AG09319 (cell line): ENCODE data around the gene SMYD3.

Experiments
- DNase-seq: peaks from one replicate; pipeline ENCODE4 v3.0.0-alpha.2; 2010; ENCODE audit warnings: low read depth; ENCODE audit errors: extremely low read depth
- TF ChIP-seq, protein P1 (sequence below): IDR thresholded peaks from 2 replicates; pipeline ENCODE4 v1.5.1; 2011; ENCODE audit warnings: low read depth, mild to moderate bottlenecking, inconsistent platforms, low read length, moderate library complexity

SMYD3 gene

DNA sequence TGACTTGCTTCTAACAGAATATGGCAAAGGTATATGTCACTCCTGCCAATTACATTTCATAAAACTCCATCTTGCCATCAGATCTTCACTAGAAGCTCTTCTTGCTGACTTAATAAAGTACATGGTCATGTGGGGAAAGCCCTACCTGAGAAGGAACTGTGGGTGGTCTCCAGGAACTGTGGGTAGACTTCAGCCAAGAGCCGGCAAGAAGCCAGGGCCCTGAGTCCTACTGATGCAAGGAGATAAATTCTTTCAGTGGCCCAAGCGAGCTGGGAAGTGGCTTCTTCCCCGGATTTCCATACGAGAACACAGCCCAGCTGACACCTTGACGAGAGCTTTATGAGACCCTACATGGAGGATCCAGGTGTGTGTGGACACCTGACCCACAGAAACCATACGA, 228.7 kb downstream of the SMYD3 start:
- no peak for DNase-seq
- TF ChIP-seq, protein P1, sequence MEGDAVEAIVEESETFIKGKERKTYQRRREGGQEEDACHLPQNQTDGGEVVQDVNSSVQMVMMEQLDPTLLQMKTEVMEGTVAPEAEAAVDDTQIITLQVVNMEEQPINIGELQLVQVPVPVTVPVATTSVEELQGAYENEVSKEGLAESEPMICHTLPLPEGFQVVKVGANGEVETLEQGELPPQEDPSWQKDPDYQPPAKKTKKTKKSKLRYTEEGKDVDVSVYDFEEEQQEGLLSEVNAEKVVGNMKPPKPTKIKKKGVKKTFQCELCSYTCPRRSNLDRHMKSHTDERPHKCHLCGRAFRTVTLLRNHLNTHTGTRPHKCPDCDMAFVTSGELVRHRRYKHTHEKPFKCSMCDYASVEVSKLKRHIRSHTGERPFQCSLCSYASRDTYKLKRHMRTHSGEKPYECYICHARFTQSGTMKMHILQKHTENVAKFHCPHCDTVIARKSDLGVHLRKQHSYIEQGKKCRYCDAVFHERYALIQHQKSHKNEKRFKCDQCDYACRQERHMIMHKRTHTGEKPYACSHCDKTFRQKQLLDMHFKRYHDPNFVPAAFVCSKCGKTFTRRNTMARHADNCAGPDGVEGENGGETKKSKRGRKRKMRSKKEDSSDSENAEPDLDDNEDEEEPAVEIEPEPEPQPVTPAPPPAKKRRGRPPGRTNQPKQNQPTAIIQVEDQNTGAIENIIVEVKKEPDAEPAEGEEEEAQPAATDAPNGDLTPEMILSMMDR, result no peak

DNA sequence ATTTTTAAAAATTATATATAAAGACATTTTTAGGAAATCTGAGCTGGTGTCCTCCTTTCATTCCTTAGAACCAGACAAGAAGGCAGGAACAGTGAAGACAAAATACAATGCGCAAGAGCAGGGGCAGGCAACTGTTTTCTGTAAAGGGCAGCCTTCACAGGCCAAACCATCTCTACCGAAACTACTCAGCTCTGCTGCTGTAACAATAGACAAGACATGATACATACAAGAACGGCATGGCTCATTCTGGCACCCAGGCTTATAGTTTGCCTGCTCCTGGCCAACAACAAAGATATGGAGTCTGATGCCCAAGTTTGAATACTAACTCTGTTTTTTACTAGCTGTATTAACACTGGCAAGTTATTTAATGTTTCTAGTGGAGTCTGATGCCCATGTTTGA, 232.0 kb downstream of the SMYD3 start:
- TF ChIP-seq, protein P1, result no peak
- DNase-seq, result no peak

DNA sequence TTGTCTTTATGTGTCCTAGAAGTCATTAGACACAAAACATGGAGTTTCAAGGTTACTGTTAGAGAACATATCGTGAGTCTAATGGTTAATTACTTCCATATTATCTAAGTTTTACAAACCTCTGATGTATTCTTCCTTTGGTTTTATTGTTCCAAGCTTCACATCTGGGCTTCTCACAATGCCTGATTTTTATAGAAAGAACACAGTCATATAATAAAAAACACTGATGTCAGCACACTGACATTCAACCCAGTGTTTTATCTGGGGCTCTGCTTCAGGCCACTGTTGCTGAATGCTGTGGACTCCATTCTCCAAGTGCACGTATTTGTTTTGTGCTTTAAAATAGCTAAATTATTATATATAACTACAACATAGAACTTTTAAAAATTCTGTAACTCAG, 232.9 kb downstream of the SMYD3 start:
- DNase-seq, result no peak
- TF ChIP-seq, protein P1, result no peak

DNA sequence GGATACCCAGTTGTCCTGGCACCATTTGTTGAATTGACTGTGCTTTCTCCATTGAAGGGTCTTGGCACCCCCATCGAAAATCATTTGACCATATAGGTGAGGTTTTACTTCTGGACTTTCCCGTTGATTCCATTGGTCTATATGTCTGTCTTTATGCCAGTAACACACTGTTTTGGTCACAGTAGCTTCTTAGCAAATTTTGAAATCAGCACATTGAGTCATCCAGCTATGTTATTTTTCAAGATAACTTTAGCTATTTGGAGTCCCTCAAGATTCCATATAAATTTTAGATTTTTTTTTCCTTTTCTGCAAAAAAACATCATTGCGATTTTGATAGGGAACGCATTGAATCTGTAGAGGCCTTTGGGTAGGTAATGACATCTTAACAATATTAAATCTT, 235.6 kb downstream of the SMYD3 start:
- TF ChIP-seq, protein P1, result no peak
- no peak for DNase-seq

DNA sequence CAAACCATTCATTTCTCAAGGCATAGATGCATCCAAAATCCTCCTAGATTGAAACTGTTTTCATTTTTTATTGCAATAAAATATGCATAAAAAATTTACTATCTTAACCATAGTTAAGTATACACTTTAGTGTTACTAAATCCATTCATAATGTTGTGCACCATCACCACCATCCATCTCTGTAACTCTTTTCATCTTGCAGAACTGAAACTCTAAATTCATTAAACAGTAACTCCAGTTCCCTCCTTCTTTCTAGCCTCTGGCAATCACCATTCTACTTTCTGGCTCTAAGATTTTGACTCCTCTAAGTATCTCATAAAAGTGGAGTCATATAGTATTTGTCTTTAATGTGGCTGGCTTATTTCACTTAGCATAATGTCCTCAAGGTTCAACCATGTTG, 236.8 kb downstream of the SMYD3 start:
- TF ChIP-seq, protein P1, result no peak
- DNase-seq, result no peak

DNA sequence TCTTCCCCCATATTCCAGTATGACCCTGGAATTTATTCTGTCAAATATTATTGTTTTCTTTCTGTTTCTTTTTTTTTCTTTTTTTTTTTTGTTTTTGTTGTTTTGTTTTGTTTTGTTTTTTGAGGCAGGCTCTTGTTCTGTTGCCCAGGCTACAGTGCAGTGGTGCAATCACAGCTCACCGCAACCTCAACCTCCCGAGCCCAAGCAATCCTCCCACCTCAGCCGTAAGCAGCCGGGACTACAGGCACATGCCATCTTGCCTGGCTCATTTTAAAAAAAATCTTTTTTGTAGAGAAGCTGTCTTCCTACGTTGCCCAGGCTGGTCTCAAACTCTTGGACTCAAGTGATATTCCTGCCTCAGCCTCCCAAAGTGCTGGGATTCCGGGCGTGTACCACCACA, 237.6 kb downstream of the SMYD3 start:
- DNase-seq, result no peak
- TF ChIP-seq, protein P1, result no peak

DNA sequence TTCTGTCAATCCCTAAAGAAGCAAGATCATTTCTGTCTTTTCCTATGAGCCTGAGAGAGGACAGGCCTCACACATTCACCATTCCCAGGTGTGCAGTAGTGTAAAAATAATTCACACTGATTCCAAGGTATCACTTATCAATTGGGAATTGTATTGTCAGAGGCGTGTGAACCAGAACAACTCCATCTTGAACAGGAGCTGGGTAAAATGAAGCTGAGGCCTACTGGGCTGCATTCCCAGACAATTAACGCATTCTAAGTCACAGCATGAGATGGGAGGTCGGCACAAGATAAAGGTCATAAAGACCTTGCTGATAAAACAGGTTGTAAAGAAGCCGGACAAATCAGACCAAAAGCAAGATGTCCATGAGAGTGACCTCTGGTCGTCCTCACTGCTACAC, 239.2 kb downstream of the SMYD3 start:
- DNase-seq, result no peak
- TF ChIP-seq, protein P1, result no peak
